Adrenal gland (tissue), 12 donors: ENCODE measurements around the gene CASD1. TPM values are rescaled to one million over a fixed set of nuclear protein-coding genes. Genes with fewer than 3 reads are reported as not detected.

Source experiments
- DNase-seq, 7 donors: peaks; one replicate each; pipeline ENCODE4 v3.0.0-alpha.2; 2019 to 2020
- H3K27ac ChIP-seq, 5 donors: fragments of 200-600 bp; sonication (generic) in 4 of 5; 1 replicate in 3 of 5; 2 replicates in 2 of 5; pipeline versions ENCODE4 v1.5.1 to v1.8.0; 2016 to 2020; ENCODE audit warnings: mild to moderate bottlenecking in 1 of 5
- H3K27me3 ChIP-seq: fragments of 200-600 bp; 2 replicates; pipeline ENCODE4 v1.8.0; 2021
- H3K36me3 ChIP-seq, 2 donors: fragments of 200-600 bp; replicated peaks in 1 of 2; 1 replicate in 1 of 2; 2 replicates in 1 of 2; pipeline versions ENCODE4 v1.5.1 to v1.8.0; 2018 to 2022
- H3K4me1 ChIP-seq, 2 donors: fragments of 200-600 bp; replicated peaks in 1 of 2; 1 replicate in 1 of 2; 2 replicates in 1 of 2; pipeline versions ENCODE4 v1.5.1 to v1.8.0; 2018 to 2021
- H3K4me3 ChIP-seq, 4 donors: fragments of 200-600 bp; sonication (generic) in 3 of 4; one replicate each; pipeline ENCODE4 v1.5.1; 2016 to 2018
- H3K9me3 ChIP-seq, 3 donors: fragments of 200-600 bp; sonication (generic) in 1 of 3; replicated peaks in 1 of 3; 1 replicate in 2 of 3; 2 replicates in 1 of 3; pipeline versions ENCODE4 v1.5.1 to v1.8.0; 2016 to 2021
- POLR2A ChIP-seq, 2 donors: fragments of 450-650 bp; IDR thresholded peaks; one replicate each; pipeline ENCODE4 v1.6.1; 2017; ENCODE audit warnings: antibody characterized with exemption in 2 of 2, mild to moderate bottlenecking in 2 of 2, moderate library complexity in 1 of 2
- WGBS, 4 donors: extraction: QIAGEN DNeasy Blood & Tissue Kit in 2 of 4; methylation state at CpG; one replicate each; pipeline versions ENCODE4 v1.1.5 to v1.1.7; 2013 to 2017; 5-methylcytosine and 5-hydroxymethylcytosine counted together
- intact Hi-C, 2 donors: fragments of 100-400 bp; cut with DNase I; formaldehyde crosslinking; loops; one replicate each; pipeline versions ENCODE4 v1.14.1 to v1.15.0; 2022 to 2023
- polyA plus RNA-seq, 3 donors: library from polyadenylated mRNA; stranded (reverse); fragments of 200-250 nt in 2 of 3; fragments of 350-450 nt in 1 of 3; fragmentation: Illumina TruSeq in 1 of 3; extraction: RNeasy Lipid Tissue Mini Kit (QIAGEN cat#74804) in 1 of 3; gene quantifications; one replicate each; pipeline ENCODE4 v1.2.3, GENCODE V29; 2013 to 2014
- total RNA-seq, 9 donors: library from RNA; depleted of rRNA in 4 of 9; stranded (reverse); fragments of >200 nt in 4 of 9; fragments of 120-200 nt in 1 of 9; fragmentation: NEBNext Ultra II Directional in 1 of 9; extraction: Animal tissue kit (Norgen Biotek cat#: 25700) in 1 of 9; gene quantifications; one replicate each; pipeline versions ENCODE4 v1.1.0 to v1.2.4, GENCODE V29; 2013 to 2023
- TF ChIP-seq, protein P1 (sequence below), 6 experiments: fragments of 450-650 bp in 4 of 6; fragments of 200-600 bp in 2 of 6; sonication (generic) in 1 of 6; IDR thresholded peaks; 1 replicate in 5 of 6; 2 replicates in 1 of 6; pipeline versions ENCODE4 v1.5.1 to v1.8.0; 2016 to 2021; ENCODE audit warnings: antibody characterized with exemption in 6 of 6, mild to moderate bottlenecking in 2 of 6, moderate library complexity in 1 of 6
- donor health status: healthy with polysubstance abuse.
- donor health status: Bipolar disorder and iron deficiency.
- donor health status: DM: yes; HTN: yes; CAD: no.
- donor health status: DM: no; HTN: no; CAD: no.
- donor health status: DM: no; HTN: no; CAD: no.
- donor health status: DM: yes; HTN: yes; CAD: no.

CASD1 gene
- total and polyA plus RNA-seq, 12 donors: 28.8 to 75.7 (median 46.2) TPM

DNA sequence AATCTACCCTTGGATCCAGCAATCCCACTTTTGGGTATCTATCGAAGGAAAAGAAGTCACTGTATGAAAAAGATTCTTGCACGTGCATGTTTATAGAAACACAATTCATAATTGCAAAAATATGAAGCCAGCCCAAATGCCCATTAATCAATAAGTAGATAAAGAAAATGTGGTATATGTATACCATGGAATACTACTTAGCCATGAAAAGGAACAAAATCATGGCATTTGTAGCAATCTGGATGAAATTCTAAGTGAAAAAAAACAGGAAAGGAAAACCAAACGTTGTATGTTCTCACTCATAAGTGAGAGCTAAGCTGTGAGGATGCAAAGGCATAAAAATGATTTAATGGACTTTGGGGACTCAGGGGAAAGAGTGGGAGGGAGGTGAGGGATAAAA lies 18.2 kb upstream of the CASD1 start:
- Histone ChIP-seq H3K4me3 (no peak overlapping the region), H3K27ac (no peak overlapping the region), H3K27me3 (no peaks in the 10 kb centered on the region), H3K4me1 (no peaks in the 10 kb centered on the region), H3K36me3 (no peaks in the 10 kb centered on the region), H3K9me3 (no peaks in the 10 kb centered on the region)
- TF ChIP-seq, protein P1, sequence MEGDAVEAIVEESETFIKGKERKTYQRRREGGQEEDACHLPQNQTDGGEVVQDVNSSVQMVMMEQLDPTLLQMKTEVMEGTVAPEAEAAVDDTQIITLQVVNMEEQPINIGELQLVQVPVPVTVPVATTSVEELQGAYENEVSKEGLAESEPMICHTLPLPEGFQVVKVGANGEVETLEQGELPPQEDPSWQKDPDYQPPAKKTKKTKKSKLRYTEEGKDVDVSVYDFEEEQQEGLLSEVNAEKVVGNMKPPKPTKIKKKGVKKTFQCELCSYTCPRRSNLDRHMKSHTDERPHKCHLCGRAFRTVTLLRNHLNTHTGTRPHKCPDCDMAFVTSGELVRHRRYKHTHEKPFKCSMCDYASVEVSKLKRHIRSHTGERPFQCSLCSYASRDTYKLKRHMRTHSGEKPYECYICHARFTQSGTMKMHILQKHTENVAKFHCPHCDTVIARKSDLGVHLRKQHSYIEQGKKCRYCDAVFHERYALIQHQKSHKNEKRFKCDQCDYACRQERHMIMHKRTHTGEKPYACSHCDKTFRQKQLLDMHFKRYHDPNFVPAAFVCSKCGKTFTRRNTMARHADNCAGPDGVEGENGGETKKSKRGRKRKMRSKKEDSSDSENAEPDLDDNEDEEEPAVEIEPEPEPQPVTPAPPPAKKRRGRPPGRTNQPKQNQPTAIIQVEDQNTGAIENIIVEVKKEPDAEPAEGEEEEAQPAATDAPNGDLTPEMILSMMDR (IDR thresholded peaks at IDR 0.05): no peak
- TF ChIP-seq POLR2A (IDR thresholded peaks at IDR 0.05): no peak
- intact Hi-C loops: no loop called here
- 70 to 75% (median 72%) methylated on average over 3 of the region's 3 CpGs for WGBS, 4 donors
- no peak for DNase-seq

DNA sequence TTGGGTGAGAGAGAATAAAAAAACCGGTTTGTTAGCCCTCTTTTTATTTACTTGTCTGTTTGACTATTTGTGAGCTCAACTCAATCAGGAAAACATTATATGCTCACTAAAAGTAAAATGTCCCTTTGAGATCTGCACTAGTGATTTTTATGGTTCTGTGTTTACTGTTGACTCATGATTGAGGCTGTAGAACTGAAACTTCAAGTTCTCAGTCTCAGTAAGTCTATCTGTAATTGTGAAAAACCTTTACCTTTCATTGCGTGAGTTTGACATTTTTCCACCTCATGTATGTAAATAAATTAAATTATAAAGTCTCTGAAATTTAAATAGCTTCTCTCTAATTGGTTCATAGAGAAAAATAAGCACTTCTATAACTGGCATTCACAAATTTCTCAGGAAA lies 17.0 kb upstream of the CASD1 start:
- DNase-seq: no peak
- no peaks in the 10 kb centered on the region for H3K9me3 ChIP-seq
- no peak overlapping the region for H3K4me3 ChIP-seq
- TF ChIP-seq, protein P1 (IDR thresholded peaks at IDR 0.05): no peak
- no peak for TF ChIP-seq POLR2A (IDR thresholded peaks at IDR 0.05)
- WGBS, 4 donors: 88 to 98% (median 90%) methylated on average over 2 of the region's 2 CpGs
- H3K27me3 ChIP-seq: no peaks in the 10 kb centered on the region
- no peak overlapping the region for H3K27ac ChIP-seq
- no peaks in the 10 kb centered on the region for H3K36me3 ChIP-seq
- no peaks in the 10 kb centered on the region for H3K4me1 ChIP-seq
- intact Hi-C loops: no loop called here

DNA sequence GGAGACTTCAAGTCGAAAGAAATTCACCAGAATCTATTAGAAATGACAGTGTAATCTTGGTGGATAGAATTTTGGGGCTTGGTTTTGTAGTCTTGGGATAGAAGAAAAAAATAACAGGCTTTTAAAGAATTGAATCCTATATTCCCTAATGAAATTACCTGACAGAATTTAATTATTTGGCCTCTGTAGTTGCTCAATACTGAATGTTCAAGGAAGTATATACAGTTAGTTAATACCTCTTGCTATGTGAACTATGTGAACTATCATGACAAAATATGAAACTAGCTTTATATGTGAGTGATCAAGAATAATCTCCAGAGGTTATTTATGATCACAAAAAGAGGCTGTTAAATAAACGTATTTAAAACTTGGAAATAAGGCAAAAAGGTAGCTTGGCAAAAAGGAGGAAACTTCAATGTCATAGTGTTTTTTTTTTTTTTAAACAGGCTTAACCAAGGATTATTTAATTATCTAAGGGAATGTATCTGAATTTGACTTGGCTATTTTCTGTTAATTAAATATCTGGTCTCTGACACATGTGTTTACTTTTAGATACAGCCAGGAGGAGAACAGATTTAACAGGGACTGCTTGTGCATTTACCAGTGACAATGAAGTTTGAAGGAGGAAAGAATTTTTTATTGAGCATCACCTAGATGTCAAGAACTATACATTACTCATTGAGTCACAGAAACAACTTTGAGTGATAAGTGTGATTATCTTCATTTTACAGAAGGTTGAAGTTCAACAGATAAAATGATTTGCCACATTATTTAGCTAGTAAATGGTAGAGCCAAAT lies 11.5 kb upstream of the CASD1 start:
- no peaks in the 10 kb centered on the region for H3K4me1 ChIP-seq

DNA sequence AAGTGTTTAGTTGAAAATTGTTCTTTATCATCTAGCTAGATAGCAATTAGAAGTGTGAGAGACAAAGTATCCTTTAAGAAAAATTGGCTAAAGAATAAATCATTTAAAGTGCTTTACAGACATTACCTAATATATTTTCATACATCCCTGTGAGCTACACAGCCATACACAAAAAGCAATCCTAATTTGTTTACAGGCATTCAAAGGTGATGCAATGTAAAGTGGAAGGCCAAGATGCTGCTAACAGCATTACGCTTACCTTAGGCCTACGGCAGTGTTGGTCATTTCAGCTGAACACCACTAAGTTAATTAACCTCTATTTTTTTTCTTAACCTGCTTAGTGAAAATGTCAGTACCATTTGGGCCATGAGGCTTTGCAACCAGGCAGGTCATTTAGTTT lies 10.7 kb upstream of the CASD1 start:
- Histone ChIP-seq H3K4me3 (no peak overlapping the region), H3K4me1 (no peaks in the 10 kb centered on the region), H3K9me3 (no peaks in the 10 kb centered on the region), H3K27me3 (no peaks in the 10 kb centered on the region), H3K27ac (no peak overlapping the region), H3K36me3 (no peaks in the 10 kb centered on the region)
- TF ChIP-seq, protein P1 (IDR thresholded peaks at IDR 0.05): no peak
- no peak for TF ChIP-seq POLR2A (IDR thresholded peaks at IDR 0.05)
- intact Hi-C loops: no loop called here
- WGBS, 4 donors: 86 to 94% (median 93%) methylated on average over 2 of the region's 2 CpGs
- no peak for DNase-seq

More for the DNA sequence above, 11.5 kb upstream of the CASD1 start:
- DNase-seq: no peak
- no peaks in the 10 kb centered on the region for H3K36me3 ChIP-seq
- 78 to 85% (median 82%) methylated on average over 2 of the region's 2 CpGs for WGBS, 4 donors
- intact Hi-C loops: no loop called here
- H3K27ac ChIP-seq: no peak overlapping the region
- H3K27me3 ChIP-seq: no peaks in the 10 kb centered on the region
- no peak overlapping the region for H3K4me3 ChIP-seq
- TF ChIP-seq, protein P1 (IDR thresholded peaks at IDR 0.05): no peak
- no peak for TF ChIP-seq POLR2A (IDR thresholded peaks at IDR 0.05)
- no peaks in the 10 kb centered on the region for H3K9me3 ChIP-seq
